ENCODE results near the gene CNGA1.

CNGA1 gene

DNA sequence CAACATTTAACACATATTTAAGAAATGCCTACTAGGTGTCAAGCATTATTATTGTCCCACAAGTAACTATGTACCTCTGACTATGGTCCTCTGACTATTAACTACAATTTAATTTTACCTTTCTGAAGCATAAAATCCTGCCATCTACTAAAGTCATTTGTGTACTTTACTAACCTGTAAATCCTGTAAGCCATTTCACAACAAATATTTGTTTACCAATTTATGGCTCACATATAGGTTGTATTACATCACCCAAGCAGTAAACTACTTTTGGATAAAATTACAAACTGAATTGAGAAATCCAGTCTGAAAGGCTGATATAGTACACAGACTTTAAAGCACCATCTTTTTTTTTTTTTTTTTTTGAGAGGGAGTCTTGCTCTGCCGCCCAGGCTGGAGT, 43.8 kb downstream of the CNGA1 start:
- no peak overlapping the region for H3K4me3 ChIP-seq (ENCODE audit: low read depth, low read length)
- POLR2A ChIA-PET = no interaction called here
- TF ChIP-seq, protein P1, sequence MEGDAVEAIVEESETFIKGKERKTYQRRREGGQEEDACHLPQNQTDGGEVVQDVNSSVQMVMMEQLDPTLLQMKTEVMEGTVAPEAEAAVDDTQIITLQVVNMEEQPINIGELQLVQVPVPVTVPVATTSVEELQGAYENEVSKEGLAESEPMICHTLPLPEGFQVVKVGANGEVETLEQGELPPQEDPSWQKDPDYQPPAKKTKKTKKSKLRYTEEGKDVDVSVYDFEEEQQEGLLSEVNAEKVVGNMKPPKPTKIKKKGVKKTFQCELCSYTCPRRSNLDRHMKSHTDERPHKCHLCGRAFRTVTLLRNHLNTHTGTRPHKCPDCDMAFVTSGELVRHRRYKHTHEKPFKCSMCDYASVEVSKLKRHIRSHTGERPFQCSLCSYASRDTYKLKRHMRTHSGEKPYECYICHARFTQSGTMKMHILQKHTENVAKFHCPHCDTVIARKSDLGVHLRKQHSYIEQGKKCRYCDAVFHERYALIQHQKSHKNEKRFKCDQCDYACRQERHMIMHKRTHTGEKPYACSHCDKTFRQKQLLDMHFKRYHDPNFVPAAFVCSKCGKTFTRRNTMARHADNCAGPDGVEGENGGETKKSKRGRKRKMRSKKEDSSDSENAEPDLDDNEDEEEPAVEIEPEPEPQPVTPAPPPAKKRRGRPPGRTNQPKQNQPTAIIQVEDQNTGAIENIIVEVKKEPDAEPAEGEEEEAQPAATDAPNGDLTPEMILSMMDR (IDR thresholded peaks at IDR 0.05; ENCODE audit: insufficient read depth, low read length, missing control alignments) = no peak
- CTCF ChIA-PET = no interaction called here
- no peak for DNase-seq (ENCODE audit: low read depth, low spot score)

DNA sequence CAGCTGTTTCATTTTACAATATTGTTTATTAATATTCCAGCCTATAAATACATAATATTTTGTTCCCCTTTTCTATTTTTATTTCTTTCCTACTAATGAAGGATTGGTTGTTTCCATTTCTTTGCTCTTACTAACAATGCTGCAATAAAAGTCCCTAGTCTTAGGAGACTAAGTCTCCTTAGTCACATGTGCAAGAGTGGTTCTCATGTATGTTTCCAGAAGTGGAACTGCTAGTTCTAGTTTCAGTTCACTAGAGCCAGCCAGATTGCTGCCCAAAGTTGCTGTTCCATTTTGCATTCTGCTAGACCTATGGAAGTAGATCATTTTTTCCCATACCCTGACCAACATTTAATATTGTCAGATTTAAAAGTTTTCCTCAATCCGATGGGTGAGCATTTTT, 44.3 kb downstream of the CNGA1 start:
- ChIA-PET CTCF (no interaction called here), POLR2A (no interaction called here)
- TF ChIP-seq, protein P1 (IDR thresholded peaks at IDR 0.05; ENCODE audit: insufficient read depth, low read length, missing control alignments) = no peak
- no peak overlapping the region for H3K4me3 ChIP-seq (ENCODE audit: low read depth, low read length)
- no peak for DNase-seq (ENCODE audit: low read depth, low spot score)

DNA sequence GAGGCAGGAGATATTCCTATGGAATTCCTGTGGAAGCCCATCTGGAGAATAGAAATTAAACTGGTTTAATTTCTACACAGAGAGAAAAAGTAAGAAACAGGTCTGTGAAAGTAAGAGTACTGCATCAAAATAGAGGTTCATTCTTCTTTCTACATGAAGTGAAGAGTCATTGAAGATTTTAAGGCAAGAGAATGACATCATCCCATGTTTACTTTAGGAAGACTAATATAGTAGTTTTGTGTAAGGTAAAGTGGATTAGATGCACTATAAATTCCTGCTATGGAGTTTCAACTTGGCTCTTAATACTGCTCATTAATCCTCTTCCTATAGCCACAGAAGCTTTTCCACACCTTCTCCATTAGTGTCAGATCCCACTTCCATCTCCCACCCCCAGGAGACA, 47.6 kb downstream of the CNGA1 start:
- TF ChIP-seq, protein P1 (IDR thresholded peaks at IDR 0.05; ENCODE audit: insufficient read depth, low read length, missing control alignments) = no peak
- POLR2A ChIA-PET = no interaction called here
- DNase-seq (ENCODE audit: low read depth, low spot score) = no peak

DNA sequence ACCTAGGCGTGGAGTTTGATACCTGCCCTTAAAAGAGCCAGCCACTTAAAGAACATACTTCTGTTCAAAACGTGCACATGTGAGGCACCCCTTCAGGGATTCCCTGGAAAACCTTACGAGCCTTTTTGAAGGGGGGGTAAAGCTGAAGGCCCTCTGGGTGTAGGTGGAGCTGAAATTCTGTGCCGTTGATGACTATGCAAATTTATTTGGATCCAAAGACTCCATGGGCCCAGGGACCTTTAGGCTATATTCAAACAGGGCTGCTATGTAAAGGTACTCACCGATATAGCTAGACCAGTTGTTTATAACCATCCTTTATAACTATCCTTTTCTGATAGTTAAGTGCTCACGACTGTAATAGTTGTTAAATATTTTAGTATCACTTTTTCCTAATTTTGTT, 61.8 kb downstream of the CNGA1 start:
- TF ChIP-seq, protein P1 (IDR thresholded peaks at IDR 0.05; ENCODE audit: insufficient read depth, low read length, missing control alignments) = no peak
- POLR2A ChIA-PET = no interaction called here
- DNase-seq (ENCODE audit: low read depth, low spot score) = no peak
- H3K4me3 ChIP-seq (ENCODE audit: low read depth, low read length) = no peak overlapping the region
- CTCF ChIA-PET = interaction anchor here (1.0 kb wide), 1 partner anchor 21 kb away, joined by 3 read pairs; no protein-coding TSS in a partner anchor

More for the DNA sequence above, 47.6 kb downstream of the CNGA1 start:
- H3K4me3 ChIP-seq (ENCODE audit: low read depth, low read length) = no peak overlapping the region
- CTCF ChIA-PET = no interaction called here

DNA sequence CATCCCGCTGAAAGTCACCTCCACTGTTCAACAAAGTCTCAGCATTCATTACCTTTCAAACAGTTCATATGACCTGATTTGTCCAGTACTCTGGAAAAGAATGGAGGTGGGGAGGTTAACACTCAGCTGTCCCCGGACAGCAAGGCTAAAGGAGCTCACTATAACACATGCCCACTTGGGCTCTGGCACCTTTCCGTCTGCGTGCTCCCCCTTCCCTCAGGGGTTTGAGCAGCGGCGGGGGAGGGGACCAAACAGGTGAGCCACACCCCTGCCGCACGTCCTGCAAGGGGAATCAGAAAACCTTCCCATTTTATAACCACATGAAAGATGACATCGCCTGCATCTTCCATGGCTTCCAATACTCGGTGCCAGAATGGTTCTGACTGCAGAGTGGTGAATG, 62.2 kb downstream of the CNGA1 start:
- CTCF ChIA-PET = interaction anchor here (1.0 kb wide), 1 partner anchor 21 kb away, joined by 3 read pairs; no protein-coding TSS in a partner anchor
- POLR2A ChIA-PET = no interaction called here
- H3K4me3 ChIP-seq (ENCODE audit: low read depth, low read length) = no peak overlapping the region
- DNase-seq (ENCODE audit: low read depth, low spot score) = no peak
- TF ChIP-seq, protein P1 (IDR thresholded peaks at IDR 0.05; ENCODE audit: insufficient read depth, low read length, missing control alignments) = no peak

DNA sequence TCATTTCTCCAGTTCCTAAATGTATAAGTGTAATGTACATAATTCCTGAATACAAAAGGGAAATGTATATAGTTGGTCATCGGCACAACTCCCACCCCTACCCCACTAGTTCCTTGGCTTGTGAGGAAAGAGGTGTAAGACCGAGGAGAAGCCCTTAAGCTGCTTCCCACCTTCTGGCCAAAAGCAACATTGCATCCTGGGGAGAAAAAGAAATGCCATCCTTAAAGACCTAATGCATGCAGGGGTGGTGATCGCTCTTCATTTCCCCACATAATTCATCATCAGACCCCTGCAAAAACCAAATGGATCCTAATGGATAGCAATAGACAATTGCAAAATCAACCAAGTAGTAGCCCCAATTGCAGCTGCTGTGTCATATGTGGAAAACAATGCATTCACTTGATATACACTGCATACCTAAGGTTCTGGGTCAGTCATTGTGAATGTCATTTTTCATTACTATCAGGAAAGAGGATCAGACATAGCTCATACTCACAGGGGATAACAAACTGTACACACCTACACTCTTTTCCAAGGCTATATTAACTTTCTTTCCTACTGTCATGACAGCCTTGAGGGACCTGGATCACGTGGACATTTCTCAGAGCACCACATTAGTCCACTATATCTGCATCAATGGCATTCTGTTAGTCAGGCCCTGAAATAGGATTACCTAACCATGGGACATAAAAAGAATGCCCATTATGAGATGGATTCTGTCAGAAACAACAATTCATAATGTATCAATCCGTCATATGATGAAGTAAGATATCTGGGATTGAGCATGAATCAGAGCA, 70.4 kb downstream of the CNGA1 start:
- no peak for DNase-seq (ENCODE audit: low read depth, low spot score)
- ChIA-PET CTCF (interaction anchor here (1.6 kb wide), 1 partner anchor 12 kb away, joined by 6 read pairs; no protein-coding TSS in a partner anchor), POLR2A (no interaction called here)
- no peak overlapping the region for H3K4me3 ChIP-seq (ENCODE audit: low read depth, low read length)
- TF ChIP-seq, protein P1 (IDR thresholded peaks at IDR 0.05; ENCODE audit: insufficient read depth, low read length, missing control alignments) = no peak

All from AG04449 (cell line).